GM18526 (cell line): ENCODE results near the gene MICOS13.

Experiments used
- POLR2A ChIP-seq: IDR thresholded peaks from 3 replicates; pipeline ENCODE4 v1.6.1; 2011; ENCODE audit not compliant: insufficient read length; ENCODE audit errors: extremely low read depth

Gene MICOS13

GRCh38 chr19:5680437-5681368 lies at the start of gene MICOS13, which contains the start of gene HSD11B1L:
Gene MICOS13, minus strand, starts transcription at chr19:5680516. Its CDS starts 30 bp downstream, at chr19:5680486.
Gene HSD11B1L, plus strand, starts transcription at chr19:5681027. Its CDS starts 3,806 bp downstream, at chr19:5684833.
- peak; percentile 77 for TF ChIP-seq POLR2A

- TF ChIP-seq POLR2A: no peak
Observed at GRCh38 chr19:5727453-5728050, 47.2 kb upstream of the MICOS13 start.

GRCh38 chr19:5719961-5720790 lies 39.9 kb upstream of the MICOS13 start, which contains the start of the genes CATSPERD and LONP1:
Gene CATSPERD, plus strand, starts transcription at chr19:5720637. Its CDS starts 101 bp downstream, at chr19:5720738.
Gene LONP1, minus strand, starts transcription at chr19:5720146. Its CDS starts 14 bp downstream, at chr19:5720132.
- peak; percentile 88 for TF ChIP-seq POLR2A

GRCh38 chr19:5719274-5719960 lies 39.1 kb upstream of the MICOS13 start:
- TF ChIP-seq POLR2A: no peak

- peak; percentile 17 for TF ChIP-seq POLR2A
Observed at GRCh38 chr19:5718579-5719273, 38.4 kb upstream of the MICOS13 start.

- no peak for TF ChIP-seq POLR2A
Observed at GRCh38 chr19:5718037-5718578, 37.8 kb upstream of the MICOS13 start.

GRCh38 chr19:5717215-5717935 lies 37.1 kb upstream of the MICOS13 start:
- no peak for TF ChIP-seq POLR2A

GRCh38 chr19:5714816-5715215 lies 34.5 kb upstream of the MICOS13 start:
- TF ChIP-seq POLR2A: no peak

GRCh38 chr19:5713228-5713627 lies 32.9 kb upstream of the MICOS13 start:
- TF ChIP-seq POLR2A: no peak

GRCh38 chr19:5711713-5712161 lies 31.4 kb upstream of the MICOS13 start:
- no peak for TF ChIP-seq POLR2A

- TF ChIP-seq POLR2A: no peak
Observed at GRCh38 chr19:5711025-5711424, 30.7 kb upstream of the MICOS13 start.

GRCh38 chr19:5707576-5708575 lies 27.6 kb upstream of the MICOS13 start:
- TF ChIP-seq POLR2A: no peak
